ENCODE measurements around the gene ACE. TPM values are rescaled to one million over a fixed set of nuclear protein-coding genes. Genes with fewer than 3 reads are reported as not detected.

Gene ACE
- total RNA-seq, 1 donor from 2014 or later = 44.8 TPM

DNA sequence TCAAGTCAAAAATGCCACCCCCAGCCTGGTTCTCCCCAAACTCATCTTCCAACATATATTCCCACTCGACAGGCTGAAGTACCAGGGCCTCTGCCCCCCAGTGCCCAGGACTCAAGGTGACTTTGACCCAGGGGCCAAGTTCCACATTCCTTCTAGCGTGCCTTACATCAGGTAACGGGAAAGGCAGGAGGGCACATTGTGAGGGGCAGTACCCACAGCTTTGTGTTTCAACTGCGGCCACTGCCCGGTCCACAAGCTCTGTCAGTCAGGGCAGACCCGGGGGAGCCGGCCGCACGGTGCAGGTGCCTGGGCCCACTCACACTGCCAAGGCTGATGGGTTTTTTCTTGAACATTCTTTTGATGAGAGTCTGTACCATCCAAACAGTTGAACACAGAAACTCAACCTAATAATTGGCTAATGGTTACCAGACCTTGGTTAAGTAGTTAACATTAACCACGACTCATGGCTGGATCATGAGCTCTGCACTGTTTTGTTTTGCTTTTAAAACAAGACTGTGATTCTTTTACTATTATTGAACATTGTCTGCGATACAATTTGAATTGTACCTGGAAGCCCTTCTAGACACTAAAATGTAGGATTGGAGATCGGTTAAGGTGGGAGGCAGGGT is 17.6 kb downstream of the ACE start:
- Mint-ChIP-seq H3K36me3 (ENCODE audit: low read depth, unreplicated experiment) (peaks cover 12% of the 10 kb centered on the region), H3K27ac (ENCODE audit: unreplicated experiment) (peak overlapping the region; percentile 64), H3K27me3 (ENCODE audit: unreplicated experiment) (peaks cover 2% of the 10 kb centered on the region), H3K9me3 (ENCODE audit: unreplicated experiment) (no peaks in the 10 kb centered on the region), H3K4me1 (ENCODE audit: unreplicated experiment) (peaks cover 21% of the 10 kb centered on the region), H3K4me3 (ENCODE audit: unreplicated experiment) (no peak overlapping the region)
- DNase-seq (ENCODE audit: low spot score) = no peak
- TF ChIP-seq, protein P1, sequence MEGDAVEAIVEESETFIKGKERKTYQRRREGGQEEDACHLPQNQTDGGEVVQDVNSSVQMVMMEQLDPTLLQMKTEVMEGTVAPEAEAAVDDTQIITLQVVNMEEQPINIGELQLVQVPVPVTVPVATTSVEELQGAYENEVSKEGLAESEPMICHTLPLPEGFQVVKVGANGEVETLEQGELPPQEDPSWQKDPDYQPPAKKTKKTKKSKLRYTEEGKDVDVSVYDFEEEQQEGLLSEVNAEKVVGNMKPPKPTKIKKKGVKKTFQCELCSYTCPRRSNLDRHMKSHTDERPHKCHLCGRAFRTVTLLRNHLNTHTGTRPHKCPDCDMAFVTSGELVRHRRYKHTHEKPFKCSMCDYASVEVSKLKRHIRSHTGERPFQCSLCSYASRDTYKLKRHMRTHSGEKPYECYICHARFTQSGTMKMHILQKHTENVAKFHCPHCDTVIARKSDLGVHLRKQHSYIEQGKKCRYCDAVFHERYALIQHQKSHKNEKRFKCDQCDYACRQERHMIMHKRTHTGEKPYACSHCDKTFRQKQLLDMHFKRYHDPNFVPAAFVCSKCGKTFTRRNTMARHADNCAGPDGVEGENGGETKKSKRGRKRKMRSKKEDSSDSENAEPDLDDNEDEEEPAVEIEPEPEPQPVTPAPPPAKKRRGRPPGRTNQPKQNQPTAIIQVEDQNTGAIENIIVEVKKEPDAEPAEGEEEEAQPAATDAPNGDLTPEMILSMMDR (IDR thresholded peaks at IDR 0.05; ENCODE audit: unreplicated experiment) = no peak

DNA sequence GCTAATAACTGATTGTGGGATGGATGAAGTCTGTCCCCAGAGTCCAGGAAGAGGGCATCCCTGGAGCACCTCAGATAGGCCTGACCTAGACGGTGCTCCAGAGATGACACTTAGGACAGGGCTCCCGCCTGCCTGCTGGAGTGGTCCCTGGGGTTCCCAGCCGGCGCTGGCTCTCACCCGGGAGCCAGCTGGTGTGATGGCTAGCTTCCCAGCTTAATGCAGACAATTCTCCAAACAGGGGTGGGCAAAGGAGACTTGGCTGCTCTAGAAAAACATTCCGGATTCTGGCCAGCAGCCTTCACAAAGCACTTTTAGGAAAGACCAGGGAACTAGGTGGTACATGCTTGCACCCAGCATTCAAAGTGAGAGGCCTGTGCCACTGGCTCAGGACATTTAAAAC is 18.6 kb downstream of the ACE start:
- H3K36me3 Mint-ChIP-seq (ENCODE audit: low read depth, unreplicated experiment) = peaks cover 8% of the 10 kb centered on the region
- H3K9me3 Mint-ChIP-seq (ENCODE audit: unreplicated experiment) = no peaks in the 10 kb centered on the region
- TF ChIP-seq, protein P1 (IDR thresholded peaks at IDR 0.05; ENCODE audit: unreplicated experiment) = no peak
- H3K4me1 Mint-ChIP-seq (ENCODE audit: unreplicated experiment) = peaks cover 16% of the 10 kb centered on the region
- no peak overlapping the region for H3K4me3 Mint-ChIP-seq (ENCODE audit: unreplicated experiment)
- no peak for DNase-seq (ENCODE audit: low spot score)
- H3K27me3 Mint-ChIP-seq (ENCODE audit: unreplicated experiment) = no peaks in the 10 kb centered on the region
- no peak overlapping the region for H3K27ac Mint-ChIP-seq (ENCODE audit: unreplicated experiment)

DNA sequence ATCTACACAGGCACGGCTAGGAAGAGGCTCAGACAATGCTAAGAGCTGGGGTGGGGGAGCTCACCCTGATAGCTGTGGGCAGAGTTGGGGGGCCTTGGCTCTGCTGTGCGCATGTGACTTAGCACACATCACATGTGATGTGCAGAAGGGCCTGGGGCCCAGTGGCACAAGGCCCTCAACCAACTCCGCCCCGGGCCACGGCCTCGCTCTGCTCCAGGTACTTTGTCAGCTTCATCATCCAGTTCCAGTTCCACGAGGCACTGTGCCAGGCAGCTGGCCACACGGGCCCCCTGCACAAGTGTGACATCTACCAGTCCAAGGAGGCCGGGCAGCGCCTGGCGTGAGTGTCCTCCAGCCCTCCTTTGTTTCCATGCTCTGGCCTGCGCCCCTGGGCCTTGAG is 19.3 kb downstream of the ACE start:
- TF ChIP-seq, protein P1 (IDR thresholded peaks at IDR 0.05; ENCODE audit: unreplicated experiment) = no peak
- no peak overlapping the region for H3K27ac Mint-ChIP-seq (ENCODE audit: unreplicated experiment)
- peaks cover 16% of the 10 kb centered on the region for H3K4me1 Mint-ChIP-seq (ENCODE audit: unreplicated experiment)
- no peaks in the 10 kb centered on the region for H3K9me3 Mint-ChIP-seq (ENCODE audit: unreplicated experiment)
- H3K4me3 Mint-ChIP-seq (ENCODE audit: unreplicated experiment) = no peak overlapping the region
- no peak for DNase-seq (ENCODE audit: low spot score)
- peaks cover 8% of the 10 kb centered on the region for H3K36me3 Mint-ChIP-seq (ENCODE audit: low read depth, unreplicated experiment)
- H3K27me3 Mint-ChIP-seq (ENCODE audit: unreplicated experiment) = no peaks in the 10 kb centered on the region

DNA sequence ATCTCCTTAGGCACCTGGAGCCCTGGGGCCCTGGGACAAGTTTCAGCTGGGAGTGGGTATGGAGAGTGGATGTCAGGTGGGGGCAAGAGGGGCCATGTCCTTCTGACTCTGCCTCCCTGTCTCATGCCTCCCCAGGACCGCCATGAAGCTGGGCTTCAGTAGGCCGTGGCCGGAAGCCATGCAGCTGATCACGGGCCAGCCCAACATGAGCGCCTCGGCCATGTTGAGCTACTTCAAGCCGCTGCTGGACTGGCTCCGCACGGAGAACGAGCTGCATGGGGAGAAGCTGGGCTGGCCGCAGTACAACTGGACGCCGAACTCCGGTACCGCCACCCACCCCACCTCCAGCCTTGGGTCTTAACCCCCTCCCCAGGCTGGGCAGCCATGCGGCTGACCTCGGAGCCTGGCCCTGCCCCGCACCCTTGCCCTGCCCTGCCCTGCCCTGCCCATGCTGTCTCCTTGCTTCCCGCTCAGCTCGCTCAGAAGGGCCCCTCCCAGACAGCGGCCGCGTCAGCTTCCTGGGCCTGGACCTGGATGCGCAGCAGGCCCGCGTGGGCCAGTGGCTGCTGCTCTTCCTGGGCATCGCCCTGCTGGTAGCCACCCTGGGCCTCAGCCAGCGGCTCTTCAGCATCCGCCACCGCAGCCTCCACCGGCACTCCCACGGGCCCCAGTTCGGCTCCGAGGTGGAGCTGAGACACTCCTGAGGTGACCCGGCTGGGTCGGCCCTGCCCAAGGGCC is 20.0 kb downstream of the ACE start:
- H3K4me3 Mint-ChIP-seq (ENCODE audit: unreplicated experiment) = no peak overlapping the region
- no peaks in the 10 kb centered on the region for H3K9me3 Mint-ChIP-seq (ENCODE audit: unreplicated experiment)
- H3K4me1 Mint-ChIP-seq (ENCODE audit: unreplicated experiment) = peaks cover 18% of the 10 kb centered on the region
- H3K27me3 Mint-ChIP-seq (ENCODE audit: unreplicated experiment) = no peaks in the 10 kb centered on the region
- DNase-seq (ENCODE audit: low spot score) = no peak
- TF ChIP-seq, protein P1 (IDR thresholded peaks at IDR 0.05; ENCODE audit: unreplicated experiment) = no peak
- H3K36me3 Mint-ChIP-seq (ENCODE audit: low read depth, unreplicated experiment) = peaks cover 8% of the 10 kb centered on the region
- H3K27ac Mint-ChIP-seq (ENCODE audit: unreplicated experiment) = no peak overlapping the region

Data from endothelial cell (in vitro differentiated cells).